K562 (cell line): ENCODE data around the gene ZNF407. TPM values are rescaled to one million over a fixed set of nuclear protein-coding genes. Genes with fewer than 3 reads are reported as not detected.

Experiments
- ATAC-seq: fragments of 200-7000 bp; cut with Tn5 transposase; 3 replicates; pipeline ENCODE4 v1.9.1; 2020; ENCODE audit warnings: moderate library complexity
- BruUV-seq: library from RNA; stranded (reverse); fragments of 400-500 nt; replicated peaks from 2 replicates; lab custom pipeline; 2021; lab: Mats Ljungman, UMichigan
- CTCF ChIA-PET: fragments of 300-600 bp; formaldehyde crosslinking; extraction: SDS; loops from one replicate; lab custom pipeline; 2021; ENCODE audit warnings: low intra/inter-chr PET ratio; lab: Yijun Ruan, JAX
- POLR2A ChIA-PET: fragments of 300-600, 350-650 bp; sonication (Branson Sonifier 250); formaldehyde crosslinking; extraction: SDS; loops from one replicate; lab custom pipeline; 2021; ENCODE audit warnings: antibody characterized with exemption, inconsistent platforms; lab: Yijun Ruan, JAX
- DNase-seq, 4 experiments: peaks; one replicate each; pipeline versions ENCODE4 v3.0.0 to v3.0.0-alpha.2; 2011 to 2018; ENCODE audit warnings: low spot score in 3 of 4, mixed read lengths in 3 of 4; ENCODE audit errors: extremely low read depth in 1 of 4
- FAIRE-seq: peaks from 2 replicates; lab custom pipeline; 2011; peaks lifted over from hg19 to GRCh38; lab: Jason Lieb, UNC
- H2AFZ ChIP-seq: 2 replicates; pipeline ENCODE4 v1.6.0; 2011; ENCODE audit warnings: low read depth, low read length, control low read depth, inconsistent platforms
- H3K27ac ChIP-seq: fragments of 200-600 bp; 3 replicates; pipeline ENCODE4 v1.8.0; 2011; ENCODE audit warnings: low read depth, mild to moderate bottlenecking, control low read depth, inconsistent platforms, low read length, moderate library complexity, mixed read lengths; ENCODE audit errors: extremely low read depth
- H3K27me3 ChIP-seq, 2 experiments: fragments of 300-600 bp in 1 of 2; 2 replicates in 1 of 2; 3 replicates in 1 of 2; pipeline versions ENCODE4 v1.6.0 to v1.8.0; 2011; ENCODE audit warnings: inconsistent platforms in 2 of 2, low read length in 2 of 2, mild to moderate bottlenecking in 1 of 2, mixed read lengths in 1 of 2, moderate library complexity in 1 of 2; ENCODE audit not compliant: control insufficient read depth in 2 of 2, insufficient read depth in 2 of 2
- H3K36me3 ChIP-seq: fragments of 300-600 bp; 3 replicates; pipeline ENCODE4 v1.8.0; 2011; ENCODE audit warnings: mild to moderate bottlenecking, low read length, inconsistent platforms; ENCODE audit not compliant: control insufficient read depth, insufficient read depth
- H3K4me1 ChIP-seq, 2 experiments: fragments of 200-600 bp in 1 of 2; replicated peaks in 1 of 2; 2 replicates in 1 of 2; 3 replicates in 1 of 2; pipeline versions ENCODE4 v1.5.1 to v1.8.0; 2011; ENCODE audit warnings: inconsistent platforms in 2 of 2, low read length in 2 of 2, mild to moderate bottlenecking in 1 of 2, mixed read lengths in 1 of 2, moderate library complexity in 1 of 2; ENCODE audit not compliant: control insufficient read depth in 2 of 2, insufficient read depth in 2 of 2
- H3K4me2 ChIP-seq: 2 replicates; pipeline ENCODE4 v1.6.1; 2011; ENCODE audit warnings: low read length, control low read depth, inconsistent platforms, mixed read lengths; ENCODE audit not compliant: insufficient read depth
- H3K4me3 ChIP-seq: fragments of 200-600 bp; sonication (generic), shearing (Covaris generic); 2 replicates; pipeline ENCODE4 v1.5.1; 2016; ENCODE audit warnings: control low read depth, inconsistent platforms
- H3K79me2 ChIP-seq: fragments of 200-600 bp; 3 replicates; pipeline ENCODE4 v1.8.0; 2011; ENCODE audit warnings: low read length, inconsistent platforms; ENCODE audit not compliant: control insufficient read depth, insufficient read depth
- H3K9ac ChIP-seq, 2 experiments: 2 replicates each; pipeline versions ENCODE4 v1.6.0 to v1.6.1; 2011; ENCODE audit warnings: low read depth in 2 of 2, low read length in 2 of 2, control low read depth in 1 of 2, inconsistent platforms in 1 of 2, mild to moderate bottlenecking in 1 of 2, mixed read lengths in 1 of 2; ENCODE audit not compliant: insufficient read depth in 1 of 2
- H3K9me1 ChIP-seq: one replicate; pipeline ENCODE4 v1.6.0; 2011; ENCODE audit warnings: inconsistent platforms, mild to moderate bottlenecking, low read length, moderate library complexity; ENCODE audit not compliant: control insufficient read depth, insufficient read depth
- H3K9me3 ChIP-seq: replicated peaks from 2 replicates; pipeline ENCODE4 v1.5.1; 2011; ENCODE audit warnings: low read depth, low read length, inconsistent platforms; ENCODE audit not compliant: control insufficient read depth, insufficient read depth
- H4K20me1 ChIP-seq: replicated peaks from 2 replicates; pipeline ENCODE4 v1.6.1; 2011; ENCODE audit warnings: low read length, inconsistent platforms, mixed read lengths; ENCODE audit not compliant: control insufficient read depth, insufficient read depth
- AFF1 ChIP-seq, 2 experiments: fragments of 450-650 bp; IDR thresholded peaks; 2 replicates each; pipeline ENCODE4 v1.6.1; 2018; ENCODE audit warnings: mild to moderate bottlenecking in 2 of 2, low read depth in 1 of 2; ENCODE audit not compliant: partially characterized antibody in 2 of 2
- ARID4B ChIP-seq: sonication (generic); formaldehyde crosslinking; IDR thresholded peaks from 2 replicates; pipeline ENCODE4 v1.8.0; 2022; ENCODE audit warnings: mild to moderate bottlenecking, missing genetic modification reagents
- BACH1 ChIP-seq: fragments of 200-800 bp; sonication (Bioruptor generic); IDR thresholded peaks from 2 replicates; pipeline ENCODE4 v1.6.1; 2016; ENCODE audit warnings: missing genetic modification characterization, missing compliant biosample characterization
- FOXA3 ChIP-seq, 2 experiments: fragments of 450-650 bp in 1 of 2; sonication (generic) in 1 of 2; formaldehyde crosslinking; IDR thresholded peaks in 1 of 2; conservative IDR thresholded peaks in 1 of 2; 2 replicates each; pipeline versions ENCODE4 v1.4.0 to v1.8.0; 2020 to 2022; ENCODE audit warnings: mild to moderate bottlenecking in 2 of 2, missing genetic modification reagents in 1 of 2
- GMEB1 ChIP-seq: fragments of 250-450 bp; sonication (Bioruptor Pico); IDR thresholded peaks from 2 replicates; pipeline ENCODE4 v1.4.0; 2020; ENCODE audit warnings: mild to moderate bottlenecking
- HES1 ChIP-seq: fragments of 450-650 bp; IDR thresholded peaks from 2 replicates; pipeline ENCODE4 v1.6.1; 2016; ENCODE audit warnings: low read depth, mild to moderate bottlenecking, moderate library complexity
- KHSRP ChIP-seq: fragments of 450-650 bp; IDR thresholded peaks from 2 replicates; pipeline ENCODE4 v1.6.1; 2017
- SIN3A ChIP-seq, 2 experiments: fragments of 150-350 bp in 1 of 2; IDR thresholded peaks; 2 replicates each; pipeline ENCODE4 v1.6.1; 2011 to 2016; ENCODE audit warnings: borderline replicate concordance in 2 of 2, low read depth in 2 of 2, low read length in 2 of 2, mild to moderate bottlenecking in 2 of 2, moderate library complexity in 2 of 2; ENCODE audit not compliant: control insufficient read depth in 1 of 2
- USF2 ChIP-seq: sonication (generic); formaldehyde crosslinking; IDR thresholded peaks from 2 replicates; pipeline ENCODE4 v1.5.0; 2020; ENCODE audit warnings: missing genetic modification reagents
- ZFX ChIP-seq: sonication (generic); formaldehyde crosslinking; IDR thresholded peaks from 2 replicates; pipeline ENCODE4 v1.8.0; 2022; ENCODE audit warnings: mild to moderate bottlenecking, missing genetic modification reagents, moderate library complexity
- WGBS: fragments of 100-300 bp; shearing (Covaris generic); methylation state at CpG from one replicate; pipeline ENCODE4 v1.1.6; 2016; ENCODE audit warnings: low coverage, mixed read lengths; ENCODE audit not compliant: insufficient coverage; ENCODE audit errors: missing lambda C conversion rate; 5-methylcytosine and 5-hydroxymethylcytosine counted together
- in situ Hi-C: fragments of 300-500 bp; cut with MboI; formaldehyde crosslinking; loops from 4 replicates; pipeline ENCODE4 v1.15.0; 2018; ENCODE audit warnings: inconsistent platforms, mixed read lengths
- intact Hi-C: fragments of 100-400 bp; cut with micrococcal nuclease; formaldehyde crosslinking; loops from 2 replicates; pipeline ENCODE4 v1.14.2; 2022
- polyA plus RNA-seq, 8 experiments: library from polyadenylated mRNA; depleted of rRNA in 4 of 8; stranded (reverse) in 5 of 8; unstranded in 3 of 8; fragments of >200 nt; fragmentation: Nextera tagmentation in 2 of 8; fragmentation: Illumina TruSeq in 1 of 8; extraction: Ambion mirVana in 2 of 8; extraction: Trizol in 1 of 8; gene quantifications; 2 replicates each; pipeline versions ENCODE4 v1.2.1 to v1.2.3, GENCODE V29; 2011 to 2014; ENCODE audit warnings: inconsistent platforms in 1 of 8, missing spikeins in 1 of 8
- total RNA-seq, 7 experiments: library from RNA; depleted of rRNA in 6 of 7; stranded (reverse); fragments of >200 nt in 6 of 7; fragmentation: Illumina TruSeq in 2 of 7; extraction: Trizol in 2 of 7; gene quantifications; 2 replicates each; pipeline versions ENCODE4 v1.2.1 to v1.2.3, GENCODE V29; 2011 to 2021; ENCODE audit warnings: low replicate concordance in 1 of 7

Gene ZNF407
- total and polyA plus RNA-seq, 9 of the 15 experiments (the other 6 are each of a cell fraction or from before 2014, with no cell fraction given): 0.21 to 5.4 (median 2.3) TPM

- ChIA-PET POLR2A (no interaction called here), CTCF (no interaction called here)
- no peak overlapping the region for H3K4me3 ChIP-seq
- no peak overlapping the region for H3K27ac ChIP-seq
- DNase-seq (no peak), FAIRE-seq (no peak), ATAC-seq (no peak)
- peaks cover 6 to 57% of the 10 kb centered on the region in 2 experiments; a peak in 4 of 5 replicates for H3K27me3 ChIP-seq
- intact Hi-C loops: no loop called here
- H3K9me3 ChIP-seq: no peaks in the 10 kb centered on the region
- no peaks in the 10 kb centered on the region for H3K36me3 ChIP-seq
- BruUV-seq: no TSS peak
- H2AFZ ChIP-seq: no peak overlapping the region
- in situ Hi-C loops: no loop called here
- no peaks in the 10 kb centered on the region for H3K9me1 ChIP-seq
- H3K4me1 ChIP-seq: no peaks in the 10 kb centered on the region
- WGBS: 2% methylated on average over 9 of the region's 9 CpGs
- no peaks in the 10 kb centered on the region for H4K20me1 ChIP-seq
- H3K9ac ChIP-seq: no peak overlapping the region
- H3K79me2 ChIP-seq: no peaks in the 10 kb centered on the region
- H3K4me2 ChIP-seq: no peak overlapping the region
- TF ChIP-seq ARID4B (CRISPR knock-in tag) (no peak), KHSRP (no peak), HES1 (no peak), FOXA3 (CRISPR knock-in tag; conservative IDR thresholded peaks at IDR 0.05 in 1 of 2, IDR thresholded peaks at IDR 0.05 in 1 of 2) (no peak), GMEB1 (CRISPR knock-in tag) (no peak), USF2 (CRISPR knock-in tag) (no peak), ZFX (CRISPR knock-in tag) (no peak), BACH1 (tag) (no peak), SIN3A (IDR thresholded peaks at IDR 0.05; ENCODE audit: borderline replicate concordance in 2 of 2, control insufficient read depth in 1 of 2, low read depth in 2 of 2, low read length in 2 of 2) (no peak), AFF1 (IDR thresholded peaks at IDR 0.05; ENCODE audit: low read depth in 1 of 2, partially characterized antibody in 2 of 2) (no peak)
Observed at GRCh38 chr18:75110311-75110710, 512.6 kb downstream of the ZNF407 start.
